Aorta (tissue), 5 donors: ENCODE data around the gene TMEM62. TPM values are rescaled to one million over a fixed set of nuclear protein-coding genes. Genes with fewer than 3 reads are reported as not detected.

Source experiments
- ATAC-seq: fragments of 200-7000 bp; cut with Tn5 transposase; one replicate; pipeline ENCODE4 v1.9.1; 2022; ENCODE audit warnings: moderate library complexity; ENCODE audit not compliant: low FRiP score
- DNase-seq, 2 donors: peaks; one replicate each; pipeline ENCODE4 v3.0.0-alpha.2; 2020
- H3K27ac ChIP-seq, 2 donors: one replicate each; pipeline ENCODE4 v1.5.1; 2013; ENCODE audit warnings: low read length in 2 of 2, mild to moderate bottlenecking in 2 of 2, moderate library complexity in 2 of 2, control low read depth in 1 of 2, inconsistent platforms in 1 of 2, low read depth in 1 of 2
- H3K27me3 ChIP-seq, 2 donors: one replicate each; pipeline ENCODE4 v1.6.1; 2013; ENCODE audit warnings: control low read depth in 1 of 2, low read length in 1 of 2, mild to moderate bottlenecking in 1 of 2, moderate library complexity in 1 of 2; ENCODE audit not compliant: insufficient read depth in 2 of 2, control insufficient read depth in 1 of 2
- H3K36me3 ChIP-seq, 2 donors: one replicate each; pipeline ENCODE4 v1.6.1; 2013; ENCODE audit warnings: control low read depth in 1 of 2, low read length in 1 of 2, mild to moderate bottlenecking in 1 of 2; ENCODE audit not compliant: insufficient read depth in 2 of 2, control insufficient read depth in 1 of 2
- H3K4me1 ChIP-seq, 2 donors: one replicate each; pipeline ENCODE4 v1.6.1; 2013; ENCODE audit warnings: low read length in 2 of 2, control low read depth in 1 of 2, mild to moderate bottlenecking in 1 of 2, moderate library complexity in 1 of 2; ENCODE audit not compliant: insufficient read depth in 2 of 2, control insufficient read depth in 1 of 2
- H3K4me3 ChIP-seq, 2 donors: one replicate each; pipeline ENCODE4 v1.5.1; 2013; ENCODE audit warnings: low read length in 2 of 2, control low read depth in 1 of 2, mild to moderate bottlenecking in 1 of 2
- H3K9me3 ChIP-seq: one replicate; pipeline ENCODE4 v1.6.1; 2013; ENCODE audit warnings: mild to moderate bottlenecking, low read length; ENCODE audit not compliant: control insufficient read depth
- WGBS, 2 donors: extraction: QIAGEN DNeasy Blood & Tissue Kit; methylation state at CpG; one replicate each; pipeline ENCODE4 v1.1.7; 2013; 5-methylcytosine and 5-hydroxymethylcytosine counted together
- intact Hi-C, 2 donors: fragments of 100-400 bp; cut with DNase I; formaldehyde crosslinking; loops; one replicate each; pipeline versions ENCODE4 v1.14.2 to v1.15.0; 2022
- polyA plus RNA-seq, 2 donors: library from polyadenylated mRNA; stranded (reverse); fragments of 200-250 nt; gene quantifications; one replicate each; pipeline ENCODE4 v1.2.3, GENCODE V29; 2013
- total RNA-seq, 2 donors: library from RNA; stranded (reverse); fragmentation: NEBNext Ultra II Directional; extraction: Animal tissue kit (Norgen Biotek cat#: 25700); gene quantifications; one replicate each; pipeline ENCODE4 v1.2.1, GENCODE V29; 2021
- donor health status: healthy with polysubstance abuse.
- donor health status: Bipolar disorder and iron deficiency.
- donor health status: DM: no; HTN: no; CAD: no.
- donor health status: DM: no; HTN: no; CAD: no.
- donor health status: DM: yes; HTN: yes; CAD: no.

Gene TMEM62
- total and polyA plus RNA-seq, 4 donors = 13.8 to 28.9 (median 24.3) TPM

DNA sequence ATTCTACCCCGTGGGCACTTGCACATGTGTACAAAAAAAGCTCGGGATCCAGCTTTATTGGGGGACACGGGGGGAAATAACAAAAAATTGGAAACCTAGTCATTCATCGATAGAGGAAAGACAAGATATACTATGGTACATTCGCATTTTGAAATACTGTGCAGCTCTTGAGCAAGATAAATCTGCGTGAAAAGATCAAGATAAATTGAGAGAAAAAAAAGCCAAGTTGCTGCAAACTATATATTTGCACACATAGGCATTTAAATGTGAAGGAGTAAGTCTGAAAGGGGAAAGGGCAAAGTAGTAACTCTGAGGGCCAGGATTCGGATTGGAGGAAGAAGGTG, 26.9 kb upstream of the TMEM62 start:
- H3K9me3 ChIP-seq = no peaks in the 10 kb centered on the region
- intact Hi-C loops = loop anchor here in 1 of 2 donors (5.0 kb wide), 1 partner anchor 81 kb away; the partner anchor contains the start of gene CCNDBP1
- H3K27ac ChIP-seq = peak overlapping the region; percentile 51 to 78
- DNase-seq (no peak), ATAC-seq (no peak)
- H3K4me1 ChIP-seq = peaks cover 0 to 4% of the 10 kb centered on the region in 2 donors
- WGBS, 2 donors = 21 to 22% methylated on average over 7 of the region's 7 CpGs
- no peaks in the 10 kb centered on the region for H3K36me3 ChIP-seq
- peak overlapping the region; percentile 67 to 97 for H3K4me3 ChIP-seq
- no peaks in the 10 kb centered on the region for H3K27me3 ChIP-seq

DNA sequence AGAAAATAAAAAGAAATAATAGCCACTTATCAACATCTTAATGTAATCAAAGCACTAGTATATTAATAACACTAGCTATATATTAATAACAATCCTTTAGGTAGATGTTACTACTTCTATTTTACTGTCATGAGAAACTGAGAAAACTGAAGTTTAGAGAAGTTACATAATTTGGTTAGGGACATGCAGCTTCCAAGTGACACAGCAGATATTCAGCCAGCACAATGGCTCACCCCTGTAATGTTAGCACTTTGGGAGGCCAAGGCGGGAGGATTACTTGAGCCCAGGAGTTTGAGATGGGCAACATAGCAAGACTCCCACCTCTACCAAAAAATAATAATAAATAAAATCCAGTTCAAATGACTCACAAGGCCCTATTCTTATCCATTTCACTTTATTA, 25.6 kb upstream of the TMEM62 start:
- WGBS, 2 donors = 81 to 93% methylated on average over 1 of the region's 1 CpG
- Histone ChIP-seq H3K4me3 (no peak overlapping the region), H3K4me1 (peaks cover 0 to 4% of the 10 kb centered on the region in 2 donors), H3K36me3 (no peaks in the 10 kb centered on the region), H3K27ac (no peak overlapping the region), H3K27me3 (no peaks in the 10 kb centered on the region), H3K9me3 (no peaks in the 10 kb centered on the region)
- intact Hi-C loops = loop anchor here in 1 of 2 donors (5.0 kb wide), 1 partner anchor 80 kb away; the partner anchor contains the start of gene CCNDBP1
- no peak for DNase-seq
- ATAC-seq = no peak

- WGBS, 2 donors = 70 to 72% methylated on average over 3 of the region's 3 CpGs
- Histone ChIP-seq H3K27me3 (no peaks in the 10 kb centered on the region), H3K36me3 (no peaks in the 10 kb centered on the region), H3K9me3 (no peaks in the 10 kb centered on the region), H3K4me1 (no peaks in the 10 kb centered on the region), H3K4me3 (no peak overlapping the region), H3K27ac (no peak overlapping the region)
- intact Hi-C loops = no loop called here
- DNase-seq = no peak
- ATAC-seq = no peak
Measured at GRCh38 chr15:43111354-43111753, 22.0 kb upstream of the TMEM62 start.

GRCh38 chr15:43118286-43118685, 15.1 kb upstream of the TMEM62 start:
- Histone ChIP-seq H3K4me3 (no peak overlapping the region), H3K27ac (no peak overlapping the region), H3K36me3 (no peaks in the 10 kb centered on the region), H3K27me3 (no peaks in the 10 kb centered on the region), H3K4me1 (no peaks in the 10 kb centered on the region), H3K9me3 (no peaks in the 10 kb centered on the region)
- DNase-seq (no peak), ATAC-seq (no peak)
- intact Hi-C loops = no loop called here
- WGBS, 2 donors = 58 to 59% methylated on average over 1 of the region's 1 CpG

- no peaks in the 10 kb centered on the region for H3K4me1 ChIP-seq
- no peak for DNase-seq
- ATAC-seq = no peak
- no peak overlapping the region for H3K27ac ChIP-seq
- WGBS, 2 donors = 88 to 94% methylated on average over 2 of the region's 2 CpGs
- no peak overlapping the region for H3K4me3 ChIP-seq
- H3K9me3 ChIP-seq = no peaks in the 10 kb centered on the region
- intact Hi-C loops = no loop called here
- H3K36me3 ChIP-seq = no peaks in the 10 kb centered on the region
- no peaks in the 10 kb centered on the region for H3K27me3 ChIP-seq
Measured at GRCh38 chr15:43118829-43119228, 14.6 kb upstream of the TMEM62 start.

GRCh38 chr15:43121863-43122262, 11.5 kb upstream of the TMEM62 start:
- Histone ChIP-seq H3K4me1 (no peaks in the 10 kb centered on the region), H3K4me3 (no peak overlapping the region), H3K9me3 (no peaks in the 10 kb centered on the region), H3K27me3 (no peaks in the 10 kb centered on the region), H3K27ac (no peak overlapping the region), H3K36me3 (no peaks in the 10 kb centered on the region)
- no peak for DNase-seq
- no peak for ATAC-seq
- 66 to 85% methylated on average over 2 of the region's 2 CpGs for WGBS, 2 donors
- intact Hi-C loops = no loop called here

DNA sequence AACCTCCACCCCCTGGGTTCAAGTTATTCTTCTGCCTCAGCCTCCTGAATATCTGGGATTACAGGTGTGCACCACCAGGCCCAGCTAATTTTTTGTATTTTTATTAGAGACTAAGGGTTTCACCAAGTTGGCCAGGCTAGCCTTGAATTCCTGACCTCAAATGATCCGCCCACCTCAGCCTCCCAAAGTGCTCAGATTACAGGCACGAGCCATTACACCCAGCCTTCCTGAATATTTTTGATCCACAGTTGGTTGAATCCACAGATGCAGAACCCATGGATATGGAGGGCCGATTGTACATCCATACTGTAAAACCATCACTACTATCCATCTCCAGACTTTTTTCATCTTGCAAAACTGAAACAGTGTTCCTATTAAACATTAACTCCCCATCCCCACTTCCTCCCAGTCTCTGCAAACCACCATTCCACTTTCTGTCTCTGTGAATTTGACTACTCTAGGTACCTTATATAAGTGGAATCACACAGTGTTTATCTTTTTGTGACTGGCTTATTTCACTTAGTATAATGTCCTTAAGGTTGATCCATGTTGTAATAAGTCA, 8.2 kb upstream of the TMEM62 start:
- ATAC-seq = no peak
- no peaks in the 10 kb centered on the region for H3K36me3 ChIP-seq
- H3K27ac ChIP-seq = no peak overlapping the region
- intact Hi-C loops = no loop called here
- WGBS, 2 donors = 83 to 84% methylated on average over 3 of the region's 3 CpGs
- no peaks in the 10 kb centered on the region for H3K4me1 ChIP-seq
- no peak for DNase-seq
- H3K27me3 ChIP-seq = no peaks in the 10 kb centered on the region
- no peak overlapping the region for H3K4me3 ChIP-seq
- no peaks in the 10 kb centered on the region for H3K9me3 ChIP-seq

DNA sequence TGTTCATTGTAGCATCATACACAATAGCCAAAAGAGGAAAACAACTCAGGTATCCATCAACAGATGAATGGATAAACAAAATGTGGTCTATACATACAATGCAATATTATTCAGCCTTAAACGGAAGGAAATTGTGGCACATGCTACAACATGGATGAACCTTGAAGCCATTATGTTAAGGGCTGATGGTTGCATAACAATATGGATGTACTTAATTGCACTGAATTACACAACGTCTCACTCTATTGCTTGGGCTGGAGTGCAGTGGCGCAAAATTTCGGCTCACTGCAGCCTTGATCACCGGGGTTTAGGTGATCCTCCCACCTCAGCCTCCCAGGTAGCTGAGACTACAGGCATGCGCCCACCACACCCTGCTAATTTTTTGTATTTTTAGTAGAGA, 7.0 kb upstream of the TMEM62 start:
- intact Hi-C loops = no loop called here
- WGBS, 2 donors = 93% methylated on average over 6 of the region's 6 CpGs
- ATAC-seq = no peak

GRCh38 chr15:43127752-43128151, 5.6 kb upstream of the TMEM62 start:
- no peaks in the 10 kb centered on the region for H3K27me3 ChIP-seq
- intact Hi-C loops = no loop called here
- DNase-seq (no peak), ATAC-seq (no peak)
- whole genome bisulfite sequencing, 2 donors = 92 to 94% methylated on average over 2 of the region's 2 CpGs
- H3K36me3 ChIP-seq = no peaks in the 10 kb centered on the region
- no peak overlapping the region for H3K27ac ChIP-seq
- no peaks in the 10 kb centered on the region for H3K9me3 ChIP-seq
- H3K4me1 ChIP-seq = no peaks in the 10 kb centered on the region
- no peak overlapping the region for H3K4me3 ChIP-seq

More for the DNA sequence above, 7.0 kb upstream of the TMEM62 start:
- Histone ChIP-seq H3K27ac (no peak overlapping the region), H3K9me3 (no peaks in the 10 kb centered on the region), H3K36me3 (no peaks in the 10 kb centered on the region), H3K4me1 (no peaks in the 10 kb centered on the region), H3K4me3 (no peak overlapping the region), H3K27me3 (no peaks in the 10 kb centered on the region)
- DNase-seq = no peak
